ENCODE data around the gene PRR35.

The PRR35 gene

DNA sequence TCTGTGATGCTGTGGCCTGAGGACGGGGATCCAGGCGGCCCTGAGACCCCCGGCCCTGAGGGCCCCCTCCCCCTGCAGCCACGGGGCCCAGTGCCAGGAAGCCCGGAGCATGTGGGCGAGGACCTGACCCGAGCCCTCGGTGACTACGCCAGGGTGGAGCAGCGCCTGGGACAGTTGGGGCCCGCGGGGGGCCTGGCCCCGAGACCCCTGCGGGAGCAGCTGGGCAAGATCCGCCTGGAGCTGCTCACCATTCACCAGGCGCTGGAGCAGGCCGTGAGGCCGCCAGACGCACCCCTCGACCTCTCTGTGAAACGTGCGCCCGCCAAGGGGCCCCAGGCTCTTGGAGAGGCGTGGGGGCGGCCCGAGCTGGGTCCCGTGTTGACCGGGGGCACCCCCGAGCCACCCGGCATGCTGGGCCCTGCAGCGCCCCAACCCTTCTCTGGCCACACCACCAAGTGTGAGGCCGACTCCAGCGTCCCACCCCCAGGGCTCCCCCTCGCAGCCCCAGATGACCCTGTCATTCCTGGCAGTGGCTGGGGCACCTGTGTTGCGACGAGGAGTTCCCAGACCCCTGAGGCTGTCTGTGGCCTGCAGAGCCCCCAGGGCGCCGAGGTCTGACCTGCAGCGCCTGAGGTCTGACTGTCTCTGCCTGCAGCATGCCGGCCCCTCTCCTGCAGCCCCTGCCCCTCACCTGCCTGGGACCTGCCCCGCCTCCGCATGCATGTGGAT, 4.7 kb downstream of the PRR35 start:
- no peak for DNase-seq (ENCODE audit: low read depth in 2 of 2)

GRCh38 chr16:565419-566330, 5.5 kb downstream of the PRR35 start:
- no peak for DNase-seq (ENCODE audit: low read depth in 2 of 2)

GRCh38 chr16:566475-567372, 6.5 kb downstream of the PRR35 start, which contains the start of gene NHLRC4:
NHLRC4 (plus strand) TSS chr16:567005; CDS start chr16:568048, 1,043 bp downstream.
- DNase-seq (ENCODE audit: low read depth in 2 of 2) = peak in 1 of 2 donors; percentile 33

- DNase-seq (ENCODE audit: low read depth in 2 of 2) = no peak
These were observed 7.4 kb downstream of the PRR35 start for GRCh38 chr16:567373-568256.

GRCh38 chr16:568401-569258, 8.4 kb downstream of the PRR35 start:
- no peak for DNase-seq (ENCODE audit: low read depth in 2 of 2)

GRCh38 chr16:569445-570254, 9.5 kb downstream of the PRR35 start, which contains the start of gene PIGQ:
PIGQ (plus strand) TSS chr16:569968; CDS start chr16:574075, 4,107 bp downstream.
- DNase-seq (ENCODE audit: low read depth in 2 of 2) = peak; percentile 47 to 61

DNA sequence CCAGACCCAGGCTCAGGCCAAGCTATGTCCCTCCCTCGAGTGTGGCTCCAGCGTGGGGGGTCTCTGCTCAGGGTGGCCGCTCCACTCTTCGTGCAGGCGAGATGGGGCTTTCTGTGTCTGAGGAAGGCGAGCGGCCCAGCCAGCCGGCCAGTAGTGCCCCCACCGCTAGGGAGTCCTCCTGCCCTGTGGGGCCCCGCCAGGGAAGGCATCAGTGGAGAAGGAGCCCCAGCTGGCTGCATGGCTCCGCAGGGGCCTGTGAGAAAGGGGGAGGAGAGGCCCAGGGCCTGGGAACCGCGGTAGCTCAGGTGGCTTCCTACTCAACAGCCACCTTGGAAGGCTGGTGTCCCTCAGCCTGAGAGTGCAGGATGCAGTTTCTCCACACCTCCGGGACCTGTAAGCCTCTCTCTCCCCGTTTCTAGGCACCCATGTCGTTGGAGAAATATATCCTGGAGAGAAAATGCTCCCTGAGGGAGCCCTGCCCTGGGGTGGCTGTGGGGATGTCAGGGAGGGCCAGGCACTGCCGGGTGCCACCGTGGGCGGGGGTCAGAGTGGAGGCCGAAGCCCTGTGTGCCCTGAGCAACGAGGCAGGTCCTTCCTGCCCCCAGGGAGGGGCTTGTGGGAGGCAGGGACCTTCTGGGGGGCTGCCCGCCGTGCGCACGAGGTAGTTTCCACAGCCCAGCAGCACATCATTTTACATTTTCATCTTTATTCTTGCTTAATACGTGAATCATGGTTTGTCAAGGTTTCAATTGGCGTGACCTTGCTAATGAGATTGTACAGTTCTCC, 12.9 kb downstream of the PRR35 start:
- no peak for DNase-seq (ENCODE audit: low read depth in 2 of 2)

GRCh38 chr16:574021-574760, 14.0 kb downstream of the PRR35 start:
- no peak for DNase-seq (ENCODE audit: low read depth in 2 of 2)

DNA sequence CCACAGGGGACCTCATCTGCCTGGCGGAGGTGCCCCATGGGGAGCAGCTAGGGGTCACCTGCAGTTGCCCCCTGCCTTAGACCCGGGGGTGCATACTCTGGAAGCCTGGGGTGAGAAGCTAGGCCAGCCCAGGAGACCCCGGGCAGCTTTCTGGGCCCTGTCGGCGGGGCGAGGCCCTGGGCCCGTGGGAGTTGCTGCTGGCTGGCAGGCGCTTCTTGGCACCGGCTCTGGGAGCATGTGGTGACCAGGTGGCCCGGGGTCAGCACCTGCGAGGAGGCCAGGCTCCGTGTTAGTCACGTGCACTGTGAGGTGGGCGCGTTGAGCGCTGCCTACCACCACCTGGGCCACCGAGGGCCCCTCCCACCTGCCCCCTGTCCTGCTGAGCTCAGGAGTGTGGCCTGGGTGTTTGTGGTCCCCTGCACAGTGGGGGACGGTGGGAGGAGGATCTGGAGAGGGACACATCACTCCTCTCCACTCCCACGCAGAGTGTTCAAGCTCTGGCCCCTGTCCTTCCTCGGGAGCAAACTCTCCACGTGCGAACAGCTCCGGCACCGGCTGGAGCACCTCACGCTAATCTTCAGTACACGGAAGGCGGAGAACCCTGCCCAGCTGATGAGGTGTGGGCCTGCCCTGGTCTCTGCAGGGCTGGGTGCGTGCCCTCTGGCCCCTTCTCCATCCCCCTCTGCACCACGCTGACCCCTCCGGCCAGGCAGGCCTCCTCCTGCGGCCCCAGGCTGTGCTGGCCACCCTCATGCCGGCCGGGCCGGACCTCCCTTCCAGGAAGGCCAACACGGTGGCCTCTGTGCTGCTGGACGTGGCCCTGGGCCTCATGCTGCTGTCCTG, 15.4 kb downstream of the PRR35 start:
- DNase-seq (ENCODE audit: low read depth in 2 of 2) = no peak

DNA sequence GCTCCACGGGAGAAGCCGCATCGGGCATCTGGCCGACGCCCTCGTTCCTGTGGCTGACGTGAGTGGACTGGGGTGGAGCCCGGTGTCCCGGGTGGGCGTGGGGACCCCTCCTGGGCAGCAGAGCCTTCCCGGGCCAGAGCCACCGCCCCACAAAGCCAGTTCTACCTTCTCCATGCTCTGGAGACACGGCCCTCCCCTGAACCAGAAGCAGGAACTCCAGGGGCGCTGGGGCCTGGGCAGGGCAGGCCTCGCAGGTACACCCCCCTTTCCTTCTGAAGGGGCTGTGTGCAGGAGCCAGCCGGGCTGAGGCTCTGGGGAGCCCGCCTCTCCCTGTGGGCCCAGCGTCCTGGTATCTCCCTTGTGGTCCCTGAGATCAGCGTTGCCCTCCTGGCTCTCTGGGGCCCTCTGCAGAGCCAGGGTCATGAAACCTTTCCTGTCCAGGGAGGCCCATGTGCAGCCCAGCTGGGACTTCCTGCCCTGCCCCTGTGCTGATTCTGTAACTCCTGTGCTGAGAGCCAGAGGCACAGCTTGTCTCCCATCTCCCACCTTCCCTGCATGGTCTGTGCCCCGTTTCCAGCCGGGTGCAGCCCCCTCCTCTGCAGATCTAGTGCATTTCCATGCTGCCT, 16.1 kb downstream of the PRR35 start:
- DNase-seq (ENCODE audit: low read depth in 2 of 2) = no peak

GRCh38 chr16:576823-577201, 16.6 kb downstream of the PRR35 start:
- DNase-seq (ENCODE audit: low read depth in 2 of 2) = no peak

GRCh38 chr16:577796-578195, 17.6 kb downstream of the PRR35 start:
- DNase-seq (ENCODE audit: low read depth in 2 of 2) = no peak

DNA sequence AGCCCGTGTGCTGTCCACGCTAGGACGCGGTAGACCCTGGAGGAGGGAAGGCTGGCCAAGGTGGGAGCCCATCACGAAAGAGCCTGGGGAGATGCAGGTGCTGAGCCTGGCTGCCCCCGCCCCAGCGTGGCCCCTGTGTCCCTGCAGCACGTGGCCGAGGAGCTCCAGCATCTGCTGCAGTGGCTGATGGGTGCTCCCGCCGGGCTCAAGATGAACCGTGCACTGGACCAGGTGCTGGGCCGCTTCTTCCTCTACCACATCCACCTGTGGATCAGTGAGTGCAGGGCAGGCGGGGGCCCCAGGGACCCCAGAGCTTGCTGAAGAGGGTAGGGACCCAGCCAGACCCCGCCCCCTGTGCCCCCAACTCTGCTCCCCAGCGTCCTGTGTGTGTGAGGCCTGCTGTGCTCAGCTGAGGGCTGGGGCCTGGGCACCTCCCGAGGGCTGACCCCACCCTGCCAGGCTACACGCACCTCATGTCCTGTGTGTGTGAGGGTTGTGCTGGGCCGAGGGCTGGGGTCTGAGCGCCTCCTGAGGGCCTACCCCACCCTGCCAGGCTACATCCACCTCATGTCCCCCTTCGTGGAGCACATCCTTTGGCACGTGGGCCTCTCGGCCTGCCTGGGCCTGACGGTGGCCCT, 18.2 kb downstream of the PRR35 start:
- no peak for DNase-seq (ENCODE audit: low read depth in 2 of 2)

DNA sequence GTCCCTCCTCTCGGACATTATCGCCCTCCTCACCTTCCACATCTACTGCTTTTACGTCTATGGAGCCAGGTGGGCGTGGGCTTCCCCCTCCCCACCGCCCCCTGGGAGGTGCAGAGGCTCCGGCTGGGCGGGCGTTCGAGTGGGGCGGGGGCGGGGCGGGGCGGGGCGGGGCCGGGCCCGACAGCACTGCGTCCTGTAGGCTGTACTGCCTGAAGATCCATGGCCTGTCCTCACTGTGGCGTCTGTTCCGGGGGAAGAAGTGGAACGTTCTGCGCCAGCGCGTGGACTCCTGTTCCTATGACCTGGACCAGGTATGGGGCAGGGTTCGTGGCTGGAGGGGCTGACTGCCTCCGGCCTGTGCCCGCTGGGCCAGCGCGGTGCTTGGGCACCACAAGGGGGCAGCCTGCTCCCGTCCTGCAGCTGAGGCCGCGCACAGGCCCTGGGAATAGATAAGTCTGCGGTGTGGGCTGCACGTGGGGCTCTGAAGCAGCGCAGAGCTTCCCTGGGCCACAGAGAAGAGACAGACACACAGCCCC, 18.7 kb downstream of the PRR35 start:
- DNase-seq (ENCODE audit: low read depth in 2 of 2) = peak; percentile 43 to 60

All from stimulated activated CD8-positive, alpha-beta memory T cell treated with anti-CD3 and anti-CD28 coated beads, Interleukin-15, amount 100 ng/mL, for 48 hours (primary cell).